Measurements from ENCODE around the gene RIPK1. TPM values are rescaled to one million over a fixed set of nuclear protein-coding genes. Genes with fewer than 3 reads are reported as not detected.

The RIPK1 gene
- total RNA-seq = 11.1 and 12.6 TPM in 2 replicates

DNA sequence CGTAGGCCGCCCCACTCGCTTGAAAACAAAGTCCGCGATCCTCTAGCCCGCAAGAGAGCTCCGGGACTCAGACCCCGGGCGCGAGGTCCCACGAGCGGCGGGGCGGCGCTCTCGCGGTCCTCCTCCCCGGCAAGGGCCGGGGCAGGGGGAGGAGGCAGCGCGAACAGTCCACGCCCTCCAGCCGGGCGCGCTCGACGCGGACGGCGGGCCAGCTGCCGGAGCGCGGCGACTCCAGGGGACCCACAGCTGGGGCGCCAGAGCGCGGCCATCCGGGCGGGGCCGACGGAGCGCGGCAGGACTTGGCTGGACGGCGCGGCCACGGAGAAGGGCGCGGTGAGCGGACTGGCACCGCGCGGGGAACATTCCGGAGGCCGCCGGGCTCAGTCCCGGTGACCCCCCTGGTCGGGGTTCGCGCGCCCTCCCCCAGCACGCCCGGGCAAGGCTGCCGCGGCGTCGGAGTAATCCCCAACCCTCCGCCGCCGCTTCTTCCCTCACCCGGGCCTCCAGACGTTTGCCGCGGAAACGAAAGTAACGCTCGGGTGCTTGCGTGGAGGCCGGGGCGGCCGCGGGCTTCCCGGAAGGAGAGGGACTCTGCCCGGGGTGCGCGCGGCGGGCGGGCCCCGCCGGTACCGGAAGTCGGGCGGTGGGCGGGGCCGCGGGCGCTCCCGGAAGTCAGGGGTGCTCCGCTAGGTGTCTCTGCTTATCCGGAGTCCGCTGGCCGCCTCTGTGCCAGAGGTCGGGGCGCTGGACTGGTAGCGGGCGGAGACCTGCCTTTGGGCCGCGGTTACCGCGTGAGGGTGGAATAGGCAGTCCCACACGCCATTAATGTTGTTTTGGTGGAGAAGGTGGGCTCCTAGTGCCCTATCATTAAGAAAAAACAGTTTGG lies at the start of gene RIPK1:
Gene RIPK1 (plus strand): TSS at position 166 of the 886 bp plus-strand sequence. CDS start 8,330 bp downstream, outside the sequence.

DNA sequence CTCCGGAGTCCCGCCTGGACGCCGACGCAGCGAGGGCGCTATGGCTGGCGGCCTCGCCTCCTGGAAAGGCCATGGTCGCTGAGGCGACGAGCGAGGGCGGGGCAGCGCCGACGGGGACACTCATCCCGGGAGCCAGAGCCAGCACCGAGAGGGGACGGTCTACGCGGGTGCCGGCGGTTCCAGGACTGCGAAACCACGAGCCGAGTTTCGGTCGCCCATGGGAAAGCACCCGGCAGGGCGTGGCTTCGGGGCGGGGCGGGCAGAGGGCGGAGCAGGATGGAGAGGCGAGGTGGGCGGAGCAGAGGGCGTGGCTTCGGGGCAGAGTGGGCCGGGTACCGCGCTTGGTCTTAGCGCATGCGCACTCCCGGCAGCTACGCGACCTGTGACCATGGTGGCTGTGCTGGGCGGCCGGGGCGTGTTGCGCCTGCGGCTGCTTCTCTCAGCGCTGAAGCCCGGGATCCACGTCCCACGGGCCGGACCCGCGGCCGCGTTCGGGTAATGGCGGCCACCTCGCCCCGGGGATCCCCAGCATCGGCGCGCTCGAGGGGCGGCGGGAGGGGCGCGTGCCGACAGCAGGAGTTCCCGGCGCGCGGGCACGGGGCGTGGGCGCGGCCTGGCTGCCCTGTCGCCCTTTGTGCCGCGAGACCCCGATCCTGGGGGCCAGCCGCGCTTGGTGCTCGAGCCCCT lies 50.2 kb downstream of the RIPK1 start, which contains the start of gene BPHL:
Gene BPHL (plus strand): TSS at position 359 of the 687 bp plus-strand sequence. CDS start 30 bp downstream, at position 389.

DNA sequence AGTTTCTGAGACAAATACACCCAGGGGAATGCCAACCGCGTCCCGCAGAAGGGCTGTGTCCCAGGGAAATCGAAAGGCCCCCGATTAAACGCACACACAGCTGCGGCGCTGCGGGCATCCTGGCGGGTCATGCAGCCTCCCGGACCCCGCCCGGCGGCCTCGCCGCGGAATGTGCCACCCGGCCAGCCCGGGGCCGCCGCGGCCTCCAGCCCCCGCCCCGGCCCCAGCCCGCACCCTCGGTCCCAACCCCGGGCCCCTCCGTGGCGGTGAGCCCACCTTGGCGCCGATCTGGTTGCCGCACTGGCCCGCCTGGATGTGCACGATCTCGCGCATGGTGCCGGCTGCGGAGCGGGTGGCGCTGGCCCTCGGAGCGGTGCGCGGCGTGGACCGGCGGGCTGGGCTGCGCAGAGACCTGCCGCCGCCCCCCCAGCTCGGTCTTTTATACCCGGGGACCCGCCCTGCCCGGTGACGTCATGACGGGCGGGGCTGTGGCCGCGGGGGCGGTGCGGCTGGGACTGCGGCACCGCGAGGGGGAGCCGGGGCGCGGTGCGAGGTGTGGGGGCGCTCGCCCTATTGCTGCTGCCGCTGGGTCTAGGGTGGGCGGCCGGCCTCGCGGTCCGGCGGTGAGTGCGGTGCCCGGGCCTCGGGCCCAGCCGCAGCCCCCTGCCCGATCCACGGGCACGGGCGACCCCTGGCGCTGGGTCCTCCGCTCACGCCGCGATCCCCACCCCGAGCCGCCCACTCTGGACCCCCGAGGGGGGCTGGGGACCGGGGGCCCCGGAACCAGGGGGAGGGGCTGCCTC lies 89.0 kb downstream of the RIPK1 start, which contains the start of gene TUBB2A:
Gene TUBB2A (minus strand): TSS at position 414 of the 803 bp plus-strand sequence. CDS start 81 bp downstream, at position 333.

Other genes with a start within 250 kb of the RIPK1 start
- 15.3 and 15.8 TPM in 2 replicates for gene SERPINB1, start 226.6 kb upstream of the RIPK1 start, total RNA-seq
- gene SERPINB9, start 165.2 kb upstream of the RIPK1 start, total RNA-seq = 7.2 and 7.3 TPM in 2 replicates
- 136 and 168 TPM in 2 replicates for gene SERPINB6, start 96.9 kb upstream of the RIPK1 start, total RNA-seq
- 41.7 and 44.3 TPM in 2 replicates for gene NQO2, start 68.6 kb upstream of the RIPK1 start, total RNA-seq
- 12.2 and 13.4 TPM in 2 replicates for gene BPHL, start 50.2 kb downstream of the RIPK1 start, total RNA-seq
- 226 and 228 TPM in 2 replicates for gene TUBB2A, start 89.0 kb downstream of the RIPK1 start, total RNA-seq
- gene TUBB2B, start 159.2 kb downstream of the RIPK1 start, total RNA-seq = 40.7 and 41.9 TPM in 2 replicates
- 29.3 and 29.4 TPM in 2 replicates for gene PSMG4, start 190.5 kb downstream of the RIPK1 start, total RNA-seq